Testis (tissue), 2 donors: ENCODE measurements around the gene MECP2.

Experiments used
- CTCF ChIP-seq, 3 experiments: fragments of 450-650 bp in 2 of 3; fragments of 200-600 bp in 1 of 3; sonication (generic) in 1 of 3; IDR thresholded peaks; one replicate each; pipeline ENCODE4 v1.5.1; 2016 to 2019; ENCODE audit warnings: antibody characterized with exemption in 3 of 3, mild to moderate bottlenecking in 2 of 3, moderate library complexity in 1 of 3
- POLR2A ChIP-seq: fragments of 450-650 bp; IDR thresholded peaks from one replicate; pipeline ENCODE4 v1.6.1; 2017; ENCODE audit warnings: antibody characterized with exemption, mild to moderate bottlenecking, moderate library complexity

DNA sequence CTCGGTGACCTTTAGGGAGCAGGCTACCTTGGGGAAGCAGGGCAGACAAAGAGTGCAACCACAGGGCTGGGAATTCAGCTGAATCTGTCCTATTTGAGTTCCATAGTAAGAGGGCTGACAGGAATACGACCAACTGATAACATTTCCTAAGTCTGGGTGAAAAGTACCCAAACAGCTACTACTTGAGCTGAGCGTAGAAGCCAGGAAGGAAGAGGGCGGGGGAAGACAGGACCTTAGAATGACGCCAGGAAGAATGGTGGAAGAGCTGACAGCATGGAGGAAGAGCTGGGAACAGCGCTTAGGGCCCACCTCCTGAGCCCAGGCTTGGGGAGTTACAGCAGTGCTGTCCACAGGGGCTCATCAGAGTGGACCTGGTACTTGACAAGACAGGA lies 14.4 kb downstream of the MECP2 start:
- no peak for TF ChIP-seq CTCF (IDR thresholded peaks at IDR 0.05)
- TF ChIP-seq POLR2A: no peak
